Suppressor macrophage treated with lipopolysaccharide for 4 hours (primary cell): Measurements from ENCODE around the gene KCNQ1.

Experiments used
- DNase-seq: peaks from one replicate; pipeline ENCODE4 v3.0.0-alpha.2; 2020

The KCNQ1 gene

DNA sequence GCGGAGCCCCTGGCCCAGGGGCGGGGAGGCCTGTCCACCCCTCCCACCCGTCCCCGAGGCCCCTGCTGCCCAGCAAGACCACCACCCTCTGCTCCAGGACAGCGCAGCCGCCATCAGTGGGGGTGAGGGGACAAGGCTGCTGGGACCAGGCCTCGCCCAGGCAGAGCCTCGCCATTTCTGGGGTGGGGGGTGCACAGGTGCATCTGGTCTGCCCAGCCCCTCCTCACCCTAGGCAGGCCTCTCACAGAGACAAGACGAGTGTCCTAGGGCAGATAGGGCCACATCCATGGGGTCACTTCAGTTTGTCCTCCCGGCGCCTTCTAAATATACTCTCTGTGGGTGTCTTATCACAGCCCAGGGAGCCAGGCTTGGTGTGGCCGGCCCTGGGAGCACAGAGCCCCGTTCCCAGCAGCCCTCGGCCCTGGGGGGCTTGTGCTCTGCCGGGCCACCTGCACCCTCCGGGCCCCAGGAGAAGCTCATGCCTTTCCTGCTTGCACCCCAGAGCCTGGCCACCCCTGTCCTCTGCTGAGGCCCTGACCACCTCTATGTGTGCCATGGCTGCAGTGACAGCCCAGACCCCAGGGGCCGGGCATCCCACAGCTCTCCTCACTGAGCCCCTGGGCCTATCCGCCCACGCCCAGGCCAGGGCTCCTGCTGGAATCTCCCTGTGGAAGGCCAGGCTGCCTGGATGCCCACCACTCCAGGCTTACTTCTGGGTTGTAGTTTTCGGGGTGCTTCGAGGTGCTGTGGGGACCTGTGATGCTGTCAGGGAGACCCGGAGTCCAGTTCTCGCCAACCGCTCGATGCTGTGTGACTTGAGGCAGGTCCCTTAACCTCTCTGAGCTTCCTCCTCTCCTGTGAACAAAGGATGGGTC lies 70.8 kb downstream of the KCNQ1 start:
- no peak for DNase-seq

DNA sequence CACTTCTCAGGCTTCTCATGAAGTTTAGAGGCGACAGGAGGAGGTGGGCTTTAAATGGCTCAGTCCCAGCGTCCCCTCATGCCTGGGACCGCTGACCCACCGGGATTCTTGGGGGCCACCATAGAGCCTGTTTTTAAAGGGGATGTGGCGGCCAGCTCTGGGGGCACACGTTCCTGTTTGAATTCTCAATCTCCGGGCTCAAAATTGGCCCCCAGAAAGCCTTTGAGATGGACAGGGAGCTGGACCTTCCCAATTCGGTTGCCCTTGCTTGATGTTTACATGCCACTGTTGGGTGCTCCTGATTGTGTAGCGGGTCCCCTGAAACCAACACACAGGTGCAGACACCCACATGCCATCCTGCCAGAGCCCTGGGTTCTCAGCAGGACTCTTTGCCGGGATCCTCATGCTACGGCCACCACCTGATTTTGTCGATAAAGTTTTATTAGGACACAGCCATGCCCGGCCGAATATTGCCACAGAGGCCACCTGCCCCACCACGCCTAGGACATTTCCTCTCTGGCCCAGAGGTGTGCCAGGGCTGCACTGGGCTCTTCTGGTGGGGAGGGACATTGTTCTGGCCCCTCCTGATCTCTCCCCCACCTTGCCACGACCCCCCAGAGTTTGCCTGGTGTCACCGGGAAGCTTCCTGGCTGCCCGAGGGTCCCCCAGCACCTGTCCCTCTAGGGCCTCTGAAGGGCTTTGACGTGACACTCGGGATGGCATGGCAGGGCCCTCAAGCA lies 71.6 kb downstream of the KCNQ1 start:
- no peak for DNase-seq

DNA sequence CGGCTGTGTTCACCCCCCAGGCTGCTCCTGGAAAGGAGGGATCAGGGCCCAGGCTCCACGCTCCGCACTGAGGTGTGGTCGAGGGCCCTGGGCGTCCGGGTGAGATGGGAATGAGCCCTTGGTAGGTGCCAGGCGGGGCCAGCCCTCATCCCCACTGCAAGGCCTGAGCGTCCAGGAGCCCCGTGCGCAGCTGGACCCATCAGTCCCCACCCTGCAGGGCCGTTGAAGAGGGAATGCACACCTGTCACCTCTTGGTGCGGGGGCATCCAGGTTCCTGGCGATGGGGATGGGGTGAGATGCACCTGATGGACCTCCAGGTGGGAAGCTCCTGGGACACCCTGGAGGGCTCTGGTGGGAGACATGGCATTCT lies 72.2 kb downstream of the KCNQ1 start:
- no peak for DNase-seq

DNA sequence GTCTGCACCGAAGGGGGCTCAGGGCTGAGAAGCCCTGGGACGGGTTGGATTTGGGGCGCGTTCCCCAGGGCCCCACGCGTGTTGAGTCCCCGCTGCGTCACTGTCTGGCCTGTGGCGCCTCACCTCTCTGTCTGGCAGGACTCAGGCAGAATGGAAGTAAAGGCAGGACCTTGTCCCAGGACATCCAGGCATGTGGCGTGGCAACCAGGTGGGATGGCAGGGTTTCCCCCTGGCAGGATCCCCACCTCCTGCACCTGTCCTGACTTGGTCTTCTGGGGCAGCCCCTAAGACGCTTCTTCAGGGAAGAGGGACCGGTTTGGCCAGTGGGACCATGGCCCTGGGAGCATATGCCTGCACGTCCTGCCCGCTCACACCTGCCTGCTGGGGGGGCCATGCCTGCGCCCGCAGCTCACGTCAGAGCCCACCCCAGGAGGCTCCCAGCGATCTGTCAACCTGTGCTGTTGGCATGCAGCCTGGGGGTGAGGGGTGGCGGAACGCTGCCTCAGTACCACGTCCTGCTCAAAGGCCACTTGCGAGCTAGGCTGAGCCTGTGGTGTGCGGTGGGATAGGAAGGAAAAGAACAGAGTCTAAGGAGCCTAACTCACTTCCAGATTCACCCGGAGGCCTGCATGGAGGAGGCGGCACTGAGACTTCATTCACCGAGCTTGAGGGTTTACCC lies 72.7 kb downstream of the KCNQ1 start:
- no peak for DNase-seq

- no peak for DNase-seq
Measured at GRCh38 chr11:2518111-2518982, 73.5 kb downstream of the KCNQ1 start.

- DNase-seq = no peak
Measured at GRCh38 chr11:2518983-2519340, 74.2 kb downstream of the KCNQ1 start.

GRCh38 chr11:2519517-2519861 lies 74.7 kb downstream of the KCNQ1 start:
- DNase-seq = no peak

GRCh38 chr11:2519862-2520735 lies 75.3 kb downstream of the KCNQ1 start:
- DNase-seq = no peak

GRCh38 chr11:2520736-2521035 lies 75.9 kb downstream of the KCNQ1 start:
- no peak for DNase-seq

GRCh38 chr11:2521081-2521732 lies 76.4 kb downstream of the KCNQ1 start:
- no peak for DNase-seq

DNA sequence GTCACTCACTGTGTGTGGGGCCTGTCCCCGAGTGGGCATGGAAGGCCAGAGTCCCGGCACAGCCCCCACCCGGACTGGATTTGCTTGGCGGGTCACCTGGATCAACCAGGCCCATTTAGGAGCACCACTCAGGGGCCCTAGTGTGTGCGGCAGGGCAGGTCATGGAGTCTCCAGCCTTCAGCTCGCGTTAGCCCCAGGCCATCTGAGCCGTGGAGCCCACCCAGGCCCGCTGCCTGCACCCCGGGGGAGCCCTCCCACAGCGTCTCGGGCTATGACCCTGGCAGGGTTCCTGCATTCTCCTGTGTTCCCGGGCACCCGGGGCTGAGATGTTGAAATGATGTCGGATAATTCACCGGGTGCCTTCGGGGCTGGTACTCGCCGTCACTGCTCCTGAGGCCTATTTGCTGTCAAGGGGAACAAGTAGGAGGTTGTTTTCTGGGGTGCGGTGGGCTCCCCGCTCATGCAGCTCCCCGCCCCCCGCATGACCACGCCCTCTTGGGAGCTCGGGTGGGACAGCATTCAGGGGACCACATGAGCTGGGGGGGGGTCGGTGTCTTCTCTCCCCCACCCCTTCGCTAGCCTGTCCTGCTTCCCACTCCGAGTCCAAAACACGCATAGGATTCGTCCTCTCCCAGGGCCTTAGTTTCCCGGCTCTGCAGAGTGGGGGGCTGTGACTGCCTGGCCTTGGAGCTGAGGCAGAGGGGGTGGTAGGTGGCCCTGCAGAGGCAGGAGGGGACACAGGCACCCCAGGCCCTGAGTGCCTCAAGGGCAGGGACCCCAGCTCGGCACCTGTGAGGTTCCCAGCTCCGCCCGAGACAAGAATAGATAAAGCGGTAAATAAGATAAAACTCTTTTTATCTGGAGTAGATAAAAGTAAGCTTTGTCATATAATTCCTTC lies 77.2 kb downstream of the KCNQ1 start:
- DNase-seq = no peak

DNA sequence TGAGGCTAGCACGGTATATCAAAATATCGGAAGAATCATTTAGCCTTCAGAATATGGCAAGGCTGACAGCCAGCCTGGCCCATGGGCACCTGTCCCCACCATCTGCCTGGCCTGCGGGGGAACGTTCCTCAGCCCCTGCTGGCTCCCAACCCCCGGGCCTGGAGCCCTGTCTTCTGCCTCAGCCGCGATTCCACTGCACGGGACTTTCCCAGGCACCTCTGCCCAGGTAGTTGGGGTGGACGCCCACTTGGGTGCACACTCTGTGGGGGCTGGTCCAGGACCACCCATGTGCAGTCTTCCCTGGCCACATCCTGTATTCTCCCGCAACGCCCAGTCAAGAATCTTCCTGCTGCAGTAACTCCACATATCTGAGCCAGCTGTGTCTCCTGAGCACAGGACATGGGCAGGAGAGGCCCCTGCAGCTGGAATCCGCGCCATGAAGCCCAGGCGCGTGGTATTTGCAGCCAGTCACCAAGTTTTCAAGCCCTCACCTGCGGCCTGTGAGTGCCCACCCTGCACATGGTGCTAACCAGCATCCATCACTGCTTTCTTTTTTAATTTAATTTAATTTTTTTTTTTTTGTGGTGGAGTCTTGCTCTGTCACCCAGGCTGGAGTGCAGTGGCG lies 77.9 kb downstream of the KCNQ1 start:
- no peak for DNase-seq

- DNase-seq = no peak
Measured at GRCh38 chr11:2523821-2524391, 79.1 kb downstream of the KCNQ1 start.

- no peak for DNase-seq
Measured at GRCh38 chr11:2524446-2525165, 79.8 kb downstream of the KCNQ1 start.

GRCh38 chr11:2525166-2525861 lies 80.5 kb downstream of the KCNQ1 start:
- DNase-seq = no peak

DNA sequence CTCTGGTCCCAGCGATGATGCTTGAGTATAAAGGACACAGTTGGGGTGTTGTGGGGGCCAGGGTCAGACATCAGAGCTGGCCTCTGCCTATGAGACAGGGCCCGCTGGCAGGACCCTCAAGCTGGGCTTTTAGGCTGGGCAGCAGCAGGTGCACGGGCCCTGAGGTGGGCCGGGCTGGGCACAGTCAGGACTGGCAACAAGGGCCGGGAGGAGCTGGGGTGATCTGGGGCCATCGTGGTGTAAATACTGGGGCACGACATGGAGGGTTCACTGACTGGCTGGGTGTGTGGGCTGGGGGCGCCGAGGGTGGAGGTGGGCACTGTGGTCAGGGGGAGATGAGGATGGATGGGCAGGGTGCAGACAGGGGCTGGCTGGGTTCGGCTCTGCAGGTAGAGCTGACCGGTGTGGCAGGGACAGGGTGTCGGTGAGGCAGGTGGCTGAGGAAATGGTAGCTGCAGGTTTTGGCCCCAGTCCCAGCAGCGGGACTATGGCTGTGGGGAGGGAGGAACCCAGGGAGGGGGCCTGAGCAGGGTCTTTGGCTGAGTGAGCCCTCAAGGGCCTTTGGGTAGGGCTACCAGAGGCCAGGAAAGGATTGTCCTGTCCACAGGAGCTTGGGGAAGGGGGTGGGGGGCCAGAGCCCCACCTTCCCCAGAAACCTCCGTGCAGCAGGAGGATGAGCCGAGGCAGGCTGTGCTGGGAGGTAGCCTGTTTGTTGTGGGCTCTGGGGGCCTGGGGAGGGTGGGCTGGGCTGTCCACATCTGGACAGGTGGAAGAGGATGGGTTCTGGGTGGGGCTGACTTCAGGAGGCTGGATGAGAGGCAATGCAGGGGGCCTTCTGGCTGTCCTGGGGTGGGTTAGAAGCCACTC lies 81.4 kb downstream of the KCNQ1 start:
- no peak for DNase-seq

- DNase-seq = peak; percentile 93
Measured at GRCh38 chr11:2526808-2527381, 82.1 kb downstream of the KCNQ1 start.
